ENCODE measurements around the gene MYO1C. TPM values are rescaled to one million over a fixed set of nuclear protein-coding genes. Genes with fewer than 3 reads are reported as not detected.

MYO1C gene
- total and polyA plus RNA-seq, 8 donors = 45.2 to 158 (median 81.3) TPM

GRCh38 chr17:1442187-1442586 is 50.3 kb downstream of the MYO1C start:
- no peak for DNase-seq
- Histone ChIP-seq H3K27me3 (no peaks in the 10 kb centered on the region), H3K4me1 (peaks cover 4 to 52% (median 27%) of the 10 kb centered on the region in 4 donors), H3K27ac (no peak overlapping the region), H3K36me3 (peaks cover 0 to 21% (median 6%) of the 10 kb centered on the region in 4 donors), H3K9me3 (no peaks in the 10 kb centered on the region), H3K4me3 (no peak overlapping the region)
- WGBS, 5 donors = 93 to 97% (median 97%) methylated on average over 4 of the region's 4 CpGs
- TF ChIP-seq POLR2AphosphoS5 (IDR thresholded peaks at IDR 0.05) (no peak), EP300 (IDR thresholded peaks at IDR 0.05) (no peak), POLR2A (IDR thresholded peaks at IDR 0.05) (no peak)
- TF ChIP-seq, protein P1, sequence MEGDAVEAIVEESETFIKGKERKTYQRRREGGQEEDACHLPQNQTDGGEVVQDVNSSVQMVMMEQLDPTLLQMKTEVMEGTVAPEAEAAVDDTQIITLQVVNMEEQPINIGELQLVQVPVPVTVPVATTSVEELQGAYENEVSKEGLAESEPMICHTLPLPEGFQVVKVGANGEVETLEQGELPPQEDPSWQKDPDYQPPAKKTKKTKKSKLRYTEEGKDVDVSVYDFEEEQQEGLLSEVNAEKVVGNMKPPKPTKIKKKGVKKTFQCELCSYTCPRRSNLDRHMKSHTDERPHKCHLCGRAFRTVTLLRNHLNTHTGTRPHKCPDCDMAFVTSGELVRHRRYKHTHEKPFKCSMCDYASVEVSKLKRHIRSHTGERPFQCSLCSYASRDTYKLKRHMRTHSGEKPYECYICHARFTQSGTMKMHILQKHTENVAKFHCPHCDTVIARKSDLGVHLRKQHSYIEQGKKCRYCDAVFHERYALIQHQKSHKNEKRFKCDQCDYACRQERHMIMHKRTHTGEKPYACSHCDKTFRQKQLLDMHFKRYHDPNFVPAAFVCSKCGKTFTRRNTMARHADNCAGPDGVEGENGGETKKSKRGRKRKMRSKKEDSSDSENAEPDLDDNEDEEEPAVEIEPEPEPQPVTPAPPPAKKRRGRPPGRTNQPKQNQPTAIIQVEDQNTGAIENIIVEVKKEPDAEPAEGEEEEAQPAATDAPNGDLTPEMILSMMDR (IDR thresholded peaks at IDR 0.05) = no peak
- intact Hi-C loops (cut with DNase I; ENCODE audit: low total_unique reads) = no loop called here

DNA sequence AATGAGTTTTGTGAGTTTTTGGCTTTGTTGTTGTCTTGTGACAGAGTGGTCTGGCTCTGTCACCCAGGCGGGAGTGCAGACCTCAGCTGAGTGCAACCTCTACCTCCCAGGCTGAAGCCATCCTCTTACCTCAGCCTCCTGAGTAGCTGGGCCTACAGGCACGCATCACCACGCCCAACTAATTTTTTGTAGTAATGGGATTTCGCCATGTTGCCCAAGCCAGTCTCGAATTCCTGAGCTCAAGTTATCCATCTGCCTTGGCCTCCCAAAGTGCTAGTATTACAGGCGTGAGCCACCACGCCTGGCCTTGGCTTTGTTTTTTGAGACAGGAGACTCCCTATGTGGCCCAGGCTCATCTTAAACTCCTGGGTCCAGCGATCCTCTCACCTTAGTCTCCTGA is 51.6 kb downstream of the MYO1C start:
- intact Hi-C loops (cut with DNase I; ENCODE audit: low total_unique reads) = no loop called here
- DNase-seq = no peak
- peaks cover 4 to 47% (median 23%) of the 10 kb centered on the region in 4 donors for H3K4me1 ChIP-seq
- peaks cover 11 to 34% (median 19%) of the 10 kb centered on the region in 4 donors for H3K36me3 ChIP-seq
- no peaks in the 10 kb centered on the region for H3K27me3 ChIP-seq
- 93 to 97% (median 95%) methylated on average over 8 of the region's 8 CpGs for WGBS, 5 donors
- no peaks in the 10 kb centered on the region for H3K9me3 ChIP-seq
- TF ChIP-seq EP300 (IDR thresholded peaks at IDR 0.05) (no peak), POLR2A (IDR thresholded peaks at IDR 0.05) (no peak), POLR2AphosphoS5 (IDR thresholded peaks at IDR 0.05) (no peak)
- TF ChIP-seq, protein P1 (IDR thresholded peaks at IDR 0.05) = no peak
- H3K4me3 ChIP-seq = no peak overlapping the region
- no peak overlapping the region for H3K27ac ChIP-seq

GRCh38 chr17:1438593-1439083 is 53.8 kb downstream of the MYO1C start:
- no peak overlapping the region for H3K4me3 ChIP-seq

GRCh38 chr17:1435326-1435725 is 57.2 kb downstream of the MYO1C start:
- Histone ChIP-seq H3K4me3 (no peak overlapping the region), H3K4me1 (peaks cover 6 to 77% (median 36%) of the 10 kb centered on the region in 4 donors), H3K27ac (no peak overlapping the region), H3K9me3 (no peaks in the 10 kb centered on the region), H3K36me3 (peaks cover 26 to 65% (median 40%) of the 10 kb centered on the region in 4 donors), H3K27me3 (no peaks in the 10 kb centered on the region)
- intact Hi-C loops (cut with DNase I; ENCODE audit: low total_unique reads) = no loop called here
- WGBS, 5 donors = 75 to 84% (median 82%) methylated on average over 3 of the region's 3 CpGs
- TF ChIP-seq EP300 (IDR thresholded peaks at IDR 0.05) (no peak), POLR2A (IDR thresholded peaks at IDR 0.05) (no peak), POLR2AphosphoS5 (IDR thresholded peaks at IDR 0.05) (no peak)
- TF ChIP-seq, protein P1 (IDR thresholded peaks at IDR 0.05) = no peak
- no peak for DNase-seq

More at GRCh38 chr17:1438593-1439083, 53.8 kb downstream of the MYO1C start:
- 53 to 76% (median 63%) methylated on average over 11 of the region's 11 CpGs for WGBS, 5 donors
- no peak for DNase-seq
- Histone ChIP-seq H3K36me3 (peaks cover 22 to 57% (median 36%) of the 10 kb centered on the region in 4 donors), H3K27ac (peak overlapping the region in 2 of 5 donors; percentile 22 to 55), H3K4me1 (peaks cover 4 to 52% (median 21%) of the 10 kb centered on the region in 4 donors), H3K9me3 (no peaks in the 10 kb centered on the region), H3K27me3 (no peaks in the 10 kb centered on the region)
- TF ChIP-seq POLR2AphosphoS5 (IDR thresholded peaks at IDR 0.05) = no peak
- no peak for TF ChIP-seq EP300 (IDR thresholded peaks at IDR 0.05)
- TF ChIP-seq, protein P1 (IDR thresholded peaks at IDR 0.05) = no peak
- no peak for TF ChIP-seq POLR2A (IDR thresholded peaks at IDR 0.05)
- intact Hi-C loops (cut with DNase I; ENCODE audit: low total_unique reads) = no loop called here
